Measurements from ENCODE around the gene SYNJ2. TPM values are rescaled to one million over a fixed set of nuclear protein-coding genes. Genes with fewer than 3 reads are reported as not detected.

The SYNJ2 gene
- total and polyA plus RNA-seq, 2 experiments from 2014 or later: 20.5 to 28.6 TPM

GRCh38 chr6:157989541-157990289 is 8.1 kb downstream of the SYNJ2 start:
- Histone ChIP-seq H3K9me3 (ENCODE audit: low read depth) (no peaks in the 10 kb centered on the region), H3K4me3 (no peak overlapping the region), H3K36me3 (ENCODE audit: low read depth) (no peaks in the 10 kb centered on the region), H2AFZ (no peak overlapping the region), H3K4me1 (ENCODE audit: insufficient read depth) (peaks cover 34% of the 10 kb centered on the region), H3K79me2 (ENCODE audit: insufficient read depth) (peaks cover 100% of the 10 kb centered on the region), H3K27ac (no peak overlapping the region), H3F3A (ENCODE audit: insufficient read depth) (no peaks in the 10 kb centered on the region), H3K27me3 (replicated peaks; ENCODE audit: insufficient read depth) (no peaks in the 10 kb centered on the region), H4K20me1 (ENCODE audit: insufficient read depth) (no peaks in the 10 kb centered on the region), H3K4me2 (ENCODE audit: unreplicated experiment) (peak overlapping the region; percentile 37), H3K9ac (peak overlapping the region; percentile 27), H3K9me2 (ENCODE audit: insufficient read depth) (no peaks in the 10 kb centered on the region)
- TF ChIP-seq EZH2phosphoT487 (IDR thresholded peaks at IDR 0.05; ENCODE audit: insufficient read depth, low read depth): no peak
- no peak for TF ChIP-seq EZH2 (IDR thresholded peaks at IDR 0.05; ENCODE audit: insufficient read depth, poor library complexity, severe bottlenecking)
- DNase-seq: peak; percentile 70
- 52 to 57% methylated on average over 17 to 19 of the region's 22 CpGs for WGBS, 2 experiments (ENCODE audit: low coverage in 1 of 2, low lambda C conversion rate in 2 of 2, missing lambda C conversion rate in 2 of 2)
- in situ Hi-C loops (cut with MboI): no loop called here

- Histone ChIP-seq H3K36me3 (ENCODE audit: low read depth) (no peaks in the 10 kb centered on the region), H3K9me3 (ENCODE audit: low read depth) (no peaks in the 10 kb centered on the region), H3F3A (ENCODE audit: insufficient read depth) (no peaks in the 10 kb centered on the region), H3K27ac (no peak overlapping the region), H4K20me1 (ENCODE audit: insufficient read depth) (no peaks in the 10 kb centered on the region), H2AFZ (no peak overlapping the region), H3K4me1 (ENCODE audit: insufficient read depth) (peaks cover 33% of the 10 kb centered on the region), H3K4me2 (ENCODE audit: unreplicated experiment) (no peak overlapping the region), H3K9me2 (ENCODE audit: insufficient read depth) (no peaks in the 10 kb centered on the region), H3K9ac (no peak overlapping the region), H3K79me2 (ENCODE audit: insufficient read depth) (peaks cover 100% of the 10 kb centered on the region), H3K4me3 (no peak overlapping the region), H3K27me3 (replicated peaks; ENCODE audit: insufficient read depth) (no peaks in the 10 kb centered on the region)
- TF ChIP-seq EZH2phosphoT487 (IDR thresholded peaks at IDR 0.05; ENCODE audit: insufficient read depth, low read depth): no peak
- TF ChIP-seq EZH2 (IDR thresholded peaks at IDR 0.05; ENCODE audit: insufficient read depth, poor library complexity, severe bottlenecking): no peak
- in situ Hi-C loops (cut with MboI): no loop called here
- WGBS, 2 experiments (ENCODE audit: low coverage in 1 of 2, low lambda C conversion rate in 2 of 2, missing lambda C conversion rate in 2 of 2): 96% methylated on average over 15 of the region's 15 CpGs
- no peak for DNase-seq
Measured at GRCh38 chr6:157990321-157991066, 8.8 kb downstream of the SYNJ2 start.

DNA sequence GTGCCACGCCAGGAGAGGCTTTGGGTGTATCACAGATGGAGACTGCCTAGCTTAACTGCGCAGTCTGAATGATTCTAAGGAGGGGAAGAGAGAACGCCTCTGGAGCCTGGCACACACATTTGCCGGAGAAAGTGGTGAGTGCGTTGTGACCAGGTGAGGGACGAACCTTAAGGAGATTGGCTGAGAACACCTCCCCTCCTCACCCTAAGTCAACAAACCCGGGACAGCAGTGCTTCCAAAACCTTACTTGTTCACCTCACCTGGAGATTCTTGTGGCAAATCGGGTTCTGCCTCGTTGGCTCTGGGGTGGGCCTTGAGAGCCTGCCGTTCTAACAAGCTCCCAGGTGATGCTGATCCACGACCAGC is 9.4 kb downstream of the SYNJ2 start:
- TF ChIP-seq EZH2phosphoT487 (IDR thresholded peaks at IDR 0.05; ENCODE audit: insufficient read depth, low read depth) (no peak), EZH2 (IDR thresholded peaks at IDR 0.05; ENCODE audit: insufficient read depth, poor library complexity, severe bottlenecking) (no peak)
- in situ Hi-C loops (cut with MboI): no loop called here
- Histone ChIP-seq H3K9me3 (ENCODE audit: low read depth) (no peaks in the 10 kb centered on the region), H3K4me1 (ENCODE audit: insufficient read depth) (peaks cover 33% of the 10 kb centered on the region), H3K4me2 (ENCODE audit: unreplicated experiment) (no peak overlapping the region), H3K9me2 (ENCODE audit: insufficient read depth) (no peaks in the 10 kb centered on the region), H3K9ac (no peak overlapping the region), H3K4me3 (no peak overlapping the region), H4K20me1 (ENCODE audit: insufficient read depth) (no peaks in the 10 kb centered on the region), H3K27me3 (replicated peaks; ENCODE audit: insufficient read depth) (no peaks in the 10 kb centered on the region), H3K27ac (no peak overlapping the region), H3F3A (ENCODE audit: insufficient read depth) (no peaks in the 10 kb centered on the region), H2AFZ (no peak overlapping the region), H3K36me3 (ENCODE audit: low read depth) (no peaks in the 10 kb centered on the region), H3K79me2 (ENCODE audit: insufficient read depth) (peaks cover 100% of the 10 kb centered on the region)
- 98 to 100% methylated on average over 11 of the region's 11 CpGs for WGBS, 2 experiments (ENCODE audit: low coverage in 1 of 2, low lambda C conversion rate in 2 of 2, missing lambda C conversion rate in 2 of 2)
- DNase-seq: no peak

DNA sequence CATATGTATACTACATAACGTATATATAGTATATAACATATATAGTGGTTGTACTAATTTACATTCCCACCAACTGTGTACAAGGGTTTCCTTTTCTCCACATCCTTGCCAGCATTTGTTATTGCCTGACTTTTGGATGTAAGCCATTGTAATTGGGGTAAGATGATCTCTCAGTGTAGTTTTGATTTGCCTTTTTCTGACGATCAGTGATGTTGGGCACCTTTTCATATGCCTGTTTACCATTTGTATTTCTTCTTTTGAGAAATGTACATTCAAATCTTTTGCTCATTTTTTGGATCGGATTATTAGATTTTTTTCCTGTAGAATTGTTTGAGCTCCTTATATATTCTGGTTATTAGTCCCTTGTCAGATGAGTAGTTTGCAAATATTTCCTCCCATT is 11.4 kb downstream of the SYNJ2 start:
- no peak for TF ChIP-seq EZH2 (IDR thresholded peaks at IDR 0.05; ENCODE audit: insufficient read depth, poor library complexity, severe bottlenecking)
- no peak for TF ChIP-seq EZH2phosphoT487 (IDR thresholded peaks at IDR 0.05; ENCODE audit: insufficient read depth, low read depth)
- no peak overlapping the region for H3K4me3 ChIP-seq
- H3F3A ChIP-seq (ENCODE audit: insufficient read depth): no peaks in the 10 kb centered on the region
- peaks cover 100% of the 10 kb centered on the region for H3K79me2 ChIP-seq (ENCODE audit: insufficient read depth)
- H3K36me3 ChIP-seq (ENCODE audit: low read depth): no peaks in the 10 kb centered on the region
- WGBS, 2 experiments (ENCODE audit: low coverage in 1 of 2, low lambda C conversion rate in 2 of 2, missing lambda C conversion rate in 2 of 2): 69 to 71% methylated on average over 3 of the region's 3 CpGs
- peaks cover 33% of the 10 kb centered on the region for H3K4me1 ChIP-seq (ENCODE audit: insufficient read depth)
- H3K4me2 ChIP-seq (ENCODE audit: unreplicated experiment): peak overlapping the region; percentile 8
- H3K9me3 ChIP-seq (ENCODE audit: low read depth): no peaks in the 10 kb centered on the region
- H3K9me2 ChIP-seq (ENCODE audit: insufficient read depth): no peaks in the 10 kb centered on the region
- no peak overlapping the region for H3K9ac ChIP-seq
- peak overlapping the region; percentile 31; the same call in 1 of the 2 replicates for H3K27ac ChIP-seq
- no peaks in the 10 kb centered on the region for H3K27me3 ChIP-seq (replicated peaks; ENCODE audit: insufficient read depth)
- H4K20me1 ChIP-seq (ENCODE audit: insufficient read depth): no peaks in the 10 kb centered on the region
- no peak overlapping the region for H2AFZ ChIP-seq
- DNase-seq: no peak
- in situ Hi-C loops (cut with MboI): no loop called here
